PC-9 (cell line): ENCODE results near the gene DTX1. TPM values are rescaled to one million over a fixed set of nuclear protein-coding genes. Genes with fewer than 3 reads are reported as not detected.
A peak's percentile ranks its signal among the peaks of the same experiment; 100 is the strongest.

Experiments
- BruUV-seq: library from RNA; stranded (reverse); fragments of 400-500 nt; replicated peaks from 2 replicates; lab custom pipeline; 2021; lab: Mats Ljungman, UMichigan
- CTCF ChIA-PET: fragments of 300-600 bp; sonication (Branson Sonifier 250); formaldehyde crosslinking; loops from one replicate; lab custom pipeline; 2022; ENCODE audit warnings: antibody characterized with exemption; lab: Charles Lee
- POLR2A ChIA-PET: fragments of 300-600 bp; sonication (Branson Sonifier 250); formaldehyde crosslinking; loops from one replicate; lab custom pipeline; 2022; ENCODE audit warnings: antibody characterized with exemption; ENCODE audit not compliant: unreplicated experiment; lab: Charles Lee
- DNase-seq, 2 experiments: peaks; one replicate each; pipeline versions ENCODE4 v3.0.0 to v3.0.0-alpha.2; 2015 to 2022; ENCODE audit warnings: mixed read lengths in 1 of 2
- H2AFZ ChIP-seq: fragments of 200-600 bp; sonication (generic); 2 replicates; pipeline ENCODE4 v1.8.1; 2017; ENCODE audit warnings: antibody characterized with exemption
- H3F3A ChIP-seq: fragments of 200-600 bp; sonication (generic); 2 replicates; pipeline ENCODE4 v1.8.1; 2017; ENCODE audit warnings: antibody characterized with exemption, mild to moderate bottlenecking, low read depth; ENCODE audit not compliant: insufficient read depth
- H3K27ac ChIP-seq: fragments of 200-600 bp; sonication (generic); 2 replicates; pipeline ENCODE4 v1.6.1; 2016; ENCODE audit warnings: mixed run types
- H3K27me3 ChIP-seq: fragments of 200-600 bp; sonication (generic); 2 replicates; pipeline ENCODE4 v1.6.1; 2016; ENCODE audit warnings: low read depth, mixed run types; ENCODE audit not compliant: insufficient read depth
- H3K36me3 ChIP-seq: fragments of 200-600 bp; sonication (generic); 2 replicates; pipeline ENCODE4 v1.6.1; 2016; ENCODE audit warnings: low read depth, mixed run types
- H3K4me1 ChIP-seq: fragments of 200-600 bp; sonication (generic); replicated peaks from 2 replicates; pipeline ENCODE4 v1.6.1; 2016; ENCODE audit warnings: mixed run types; ENCODE audit not compliant: insufficient read depth
- H3K4me2 ChIP-seq: fragments of 200-600 bp; sonication (generic); 2 replicates; pipeline ENCODE4 v1.6.1; 2017; ENCODE audit warnings: mixed run types
- H3K4me3 ChIP-seq: fragments of 200-600 bp; sonication (generic); 2 replicates; pipeline ENCODE4 v1.6.1; 2016; ENCODE audit warnings: mixed run types
- H3K79me2 ChIP-seq: fragments of 200-600 bp; sonication (generic); 2 replicates; pipeline ENCODE4 v1.6.1; 2017; ENCODE audit warnings: low read depth, mixed run types
- H3K9me2 ChIP-seq: fragments of 200-600 bp; sonication (generic); 2 replicates; pipeline ENCODE4 v1.8.1; 2017; ENCODE audit warnings: mild to moderate bottlenecking; ENCODE audit not compliant: insufficient read depth
- H3K9me3 ChIP-seq: fragments of 200-600 bp; sonication (generic); 2 replicates; pipeline ENCODE4 v1.8.1; 2016; ENCODE audit warnings: low read depth; ENCODE audit not compliant: insufficient read depth
- H4K20me1 ChIP-seq: fragments of 200-600 bp; sonication (generic); 2 replicates; pipeline ENCODE4 v1.8.1; 2017; ENCODE audit not compliant: insufficient read depth
- EZH2 ChIP-seq: fragments of 200-600 bp; sonication (generic); IDR thresholded peaks from 2 replicates; pipeline ENCODE4 v1.8.0; 2017; ENCODE audit warnings: antibody characterized with exemption, low read depth
- intact Hi-C: fragments of 100-400 bp; cut with micrococcal nuclease; formaldehyde crosslinking; loops from one replicate; pipeline ENCODE4 v1.10.0; 2022; ENCODE audit not compliant: unreplicated experiment
- total RNA-seq: library from RNA; stranded (reverse); gene quantifications from 2 replicates; pipeline ENCODE4 v1.2.3, GENCODE V29; 2021
- TF ChIP-seq, protein P1 (sequence below): fragments of 200-600 bp; sonication (generic); conservative IDR thresholded peaks from 2 replicates; pipeline ENCODE4 v1.6.1; 2017; ENCODE audit warnings: mixed run types, antibody characterized with exemption, mild to moderate bottlenecking, moderate library complexity

Gene DTX1
- total RNA-seq, 1 experiment from 2014 or later, result 0.13 TPM

DNA sequence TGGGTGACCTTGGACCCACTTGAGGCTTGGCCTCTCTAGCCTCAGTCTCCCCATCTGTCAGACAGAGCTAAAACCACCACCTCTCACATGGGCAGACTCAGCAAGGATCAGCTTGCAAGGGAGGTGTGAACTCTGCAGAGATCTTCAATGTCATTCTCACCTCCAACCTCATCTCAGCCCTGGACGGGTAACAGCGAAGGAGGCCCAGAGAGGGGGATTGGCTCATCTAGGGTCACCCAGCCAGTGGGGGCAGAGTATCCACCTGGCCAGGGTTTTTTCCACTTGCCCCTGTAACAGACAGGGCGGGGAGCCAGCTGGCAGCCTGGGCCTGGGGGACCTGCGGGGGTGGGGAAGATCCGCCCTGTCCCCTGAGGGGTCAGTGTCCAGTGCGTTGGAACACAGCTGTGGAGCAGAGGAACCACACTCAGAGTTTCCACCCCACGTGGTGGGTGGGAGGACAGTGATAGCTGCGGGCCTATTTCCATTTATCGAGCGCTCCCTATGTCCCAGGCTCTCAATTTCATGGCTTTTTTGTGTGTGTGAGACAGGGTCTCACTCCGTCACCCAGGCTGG is 27.4 kb downstream of the DTX1 start:
- H2AFZ ChIP-seq, result no peak overlapping the region
- H3K4me1 ChIP-seq, result no peaks in the 10 kb centered on the region
- H3K4me3 ChIP-seq, result no peak overlapping the region
- ChIA-PET POLR2A (no interaction called here), CTCF (no interaction called here)
- DNase-seq, result no peak
- BruUV-seq, result no TSS peak
- TF ChIP-seq, protein P1, sequence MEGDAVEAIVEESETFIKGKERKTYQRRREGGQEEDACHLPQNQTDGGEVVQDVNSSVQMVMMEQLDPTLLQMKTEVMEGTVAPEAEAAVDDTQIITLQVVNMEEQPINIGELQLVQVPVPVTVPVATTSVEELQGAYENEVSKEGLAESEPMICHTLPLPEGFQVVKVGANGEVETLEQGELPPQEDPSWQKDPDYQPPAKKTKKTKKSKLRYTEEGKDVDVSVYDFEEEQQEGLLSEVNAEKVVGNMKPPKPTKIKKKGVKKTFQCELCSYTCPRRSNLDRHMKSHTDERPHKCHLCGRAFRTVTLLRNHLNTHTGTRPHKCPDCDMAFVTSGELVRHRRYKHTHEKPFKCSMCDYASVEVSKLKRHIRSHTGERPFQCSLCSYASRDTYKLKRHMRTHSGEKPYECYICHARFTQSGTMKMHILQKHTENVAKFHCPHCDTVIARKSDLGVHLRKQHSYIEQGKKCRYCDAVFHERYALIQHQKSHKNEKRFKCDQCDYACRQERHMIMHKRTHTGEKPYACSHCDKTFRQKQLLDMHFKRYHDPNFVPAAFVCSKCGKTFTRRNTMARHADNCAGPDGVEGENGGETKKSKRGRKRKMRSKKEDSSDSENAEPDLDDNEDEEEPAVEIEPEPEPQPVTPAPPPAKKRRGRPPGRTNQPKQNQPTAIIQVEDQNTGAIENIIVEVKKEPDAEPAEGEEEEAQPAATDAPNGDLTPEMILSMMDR, result no peak
- H3K9me2 ChIP-seq, result no peaks in the 10 kb centered on the region
- H3K27ac ChIP-seq, result no peak overlapping the region
- H3K79me2 ChIP-seq, result no peaks in the 10 kb centered on the region
- no peaks in the 10 kb centered on the region for H3K9me3 ChIP-seq
- H3K36me3 ChIP-seq, result no peaks in the 10 kb centered on the region
- intact Hi-C loops, result no loop called here
- no peak overlapping the region for H3K4me2 ChIP-seq
- H4K20me1 ChIP-seq, result no peaks in the 10 kb centered on the region
- H3K27me3 ChIP-seq, result no peaks in the 10 kb centered on the region
- no peaks in the 10 kb centered on the region; the same call in 1 of the 2 replicates for H3F3A ChIP-seq

DNA sequence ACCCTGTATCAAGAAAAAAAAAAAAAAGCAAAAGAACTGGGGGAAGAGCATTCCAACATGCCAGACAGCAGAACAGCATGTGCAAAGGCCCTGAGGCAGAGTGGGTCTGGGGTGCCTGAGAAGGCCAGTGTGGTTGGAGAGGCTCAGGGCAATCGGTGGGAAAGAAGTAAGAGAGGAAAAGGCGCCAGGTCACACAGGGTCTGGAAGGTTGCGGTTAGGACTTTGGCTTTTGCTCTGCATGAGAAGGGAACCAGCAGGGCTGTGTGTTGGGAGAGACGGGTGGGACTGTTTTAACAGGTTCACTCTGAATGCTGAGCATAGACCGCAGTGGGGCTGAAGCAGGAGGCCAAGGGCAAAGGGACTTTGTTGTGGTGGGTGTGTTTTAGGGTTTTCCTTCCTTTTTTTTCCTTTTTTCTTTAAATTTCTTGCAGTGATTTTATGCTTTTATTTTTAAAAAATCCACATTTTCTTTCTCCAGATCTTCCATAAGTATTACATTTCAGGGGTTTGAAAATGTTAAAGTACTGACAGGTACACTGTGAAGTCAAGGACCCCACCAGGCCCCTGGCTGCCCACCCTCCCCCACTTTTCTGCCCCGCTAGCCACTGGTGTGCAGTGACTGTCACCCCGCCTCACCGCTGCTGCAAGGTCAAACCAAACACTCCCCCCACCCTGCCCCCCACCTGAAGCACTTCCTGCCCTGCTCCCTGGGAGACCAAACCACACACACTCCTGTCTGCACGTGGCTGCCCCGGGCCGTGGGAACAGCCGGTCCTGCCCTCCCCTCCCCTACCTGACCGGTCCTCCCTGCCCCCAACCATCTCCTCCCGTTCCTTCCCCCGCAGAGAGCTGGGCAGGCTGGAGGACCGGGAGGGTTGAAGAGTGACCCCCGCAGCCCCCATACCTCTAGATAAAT is 30.0 kb downstream of the DTX1 start:
- no peaks in the 10 kb centered on the region for H3K79me2 ChIP-seq
- no TSS peak for BruUV-seq
- H3K4me2 ChIP-seq, result peak overlapping the region; percentile 16; the same call in 1 of the 2 replicates
- POLR2A ChIA-PET, result no interaction called here
- H3K9me2 ChIP-seq, result no peaks in the 10 kb centered on the region
- no peaks in the 10 kb centered on the region; the same call in 1 of the 2 replicates for H3F3A ChIP-seq
- H3K9me3 ChIP-seq, result no peaks in the 10 kb centered on the region
- no peaks in the 10 kb centered on the region for H3K36me3 ChIP-seq
- no peak overlapping the region for H3K27ac ChIP-seq
- no peak overlapping the region for H3K4me3 ChIP-seq
- H3K4me1 ChIP-seq, result no peaks in the 10 kb centered on the region
- TF ChIP-seq EZH2, result no peak
- TF ChIP-seq, protein P1, result no peak
- no peak overlapping the region for H2AFZ ChIP-seq
- no peaks in the 10 kb centered on the region for H4K20me1 ChIP-seq
- intact Hi-C loops, result no loop called here
- CTCF ChIA-PET, result no interaction called here
- 0 out of 2 replicates have a peak, but pooled peaks cover 3% of the 10 kb centered on the region for H3K27me3 ChIP-seq
- no peak for DNase-seq

DNA sequence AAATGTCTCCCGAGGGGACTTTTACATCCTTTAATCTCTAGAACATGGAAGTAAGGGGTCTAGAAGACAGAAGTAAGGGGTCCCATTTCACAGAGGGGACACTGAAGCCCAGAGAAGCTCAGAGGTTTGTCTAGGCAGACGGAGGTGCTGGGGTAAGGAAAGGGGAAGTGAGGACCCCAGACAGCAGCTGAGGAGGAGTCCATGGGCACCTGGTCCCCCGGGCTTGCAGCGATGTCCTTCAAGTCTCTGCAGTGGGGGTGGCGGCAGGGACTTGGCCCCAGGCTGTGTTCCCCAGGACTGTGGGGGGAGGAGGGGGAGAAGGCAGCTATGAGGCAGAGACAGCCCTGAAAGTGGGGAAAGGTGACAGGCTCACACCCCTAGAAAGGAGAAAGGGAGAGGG is 30.7 kb downstream of the DTX1 start:
- Histone ChIP-seq H2AFZ (no peak overlapping the region), H3K79me2 (no peaks in the 10 kb centered on the region), H4K20me1 (no peaks in the 10 kb centered on the region), H3K9me3 (no peaks in the 10 kb centered on the region), H3K4me2 (peak overlapping the region; percentile 16; the same call in 1 of the 2 replicates), H3K4me3 (no peak overlapping the region), H3K9me2 (no peaks in the 10 kb centered on the region), H3K27me3 (0 out of 2 replicates have a peak, but pooled peaks cover 7% of the 10 kb centered on the region), H3K36me3 (no peaks in the 10 kb centered on the region), H3K4me1 (no peaks in the 10 kb centered on the region), H3K27ac (no peak overlapping the region), H3F3A (no peaks in the 10 kb centered on the region; the same call in 1 of the 2 replicates)
- no peak for DNase-seq
- ChIA-PET POLR2A (no interaction called here), CTCF (no interaction called here)
- intact Hi-C loops, result no loop called here
- no TSS peak for BruUV-seq
- TF ChIP-seq EZH2, result no peak
- TF ChIP-seq, protein P1, result no peak
